DMS53 treated with DMSO at 0.1 percent for 48 hours (cell line): ENCODE results near the gene BDH1.
"Not testable (repeated sequence)": the region's sequence is repeated elsewhere in the genome, so short reads cannot be mapped to it uniquely, and the experiment has no call there.

Experiments used
- DNase-seq: peaks from one replicate; lab custom pipeline; 2025; ENCODE audit not compliant: unreplicated experiment; lab: John Stamatoyannopoulos, UW

The BDH1 gene

GRCh38 chr3:197578376-197578775 is 22.6 kb upstream of the BDH1 start:
- DNase-seq = no peak

- DNase-seq = no peak
These were observed 21.8 kb upstream of the BDH1 start for GRCh38 chr3:197577366-197578074.

GRCh38 chr3:197576838-197577237 is 21.1 kb upstream of the BDH1 start:
- DNase-seq = no peak

DNA sequence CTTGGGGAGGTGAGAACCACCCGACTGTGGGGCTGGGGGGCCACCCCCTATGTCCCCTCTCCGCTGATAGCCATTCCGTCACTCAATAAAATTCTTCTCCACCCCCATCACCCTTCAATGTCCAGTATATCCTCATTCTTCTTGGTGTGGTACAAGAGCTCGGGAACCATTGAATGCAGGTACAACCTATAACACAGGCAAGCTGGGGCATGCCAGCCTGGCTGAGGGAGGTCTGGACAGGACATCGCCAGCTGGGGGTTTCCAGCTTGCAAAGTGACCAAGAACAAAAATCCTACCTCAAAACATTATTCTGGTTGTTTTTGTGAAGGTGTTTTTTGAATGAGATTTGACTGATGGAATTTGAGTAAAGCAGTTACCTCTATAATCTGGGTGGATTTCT is 19.6 kb upstream of the BDH1 start:
- DNase-seq = no peak

GRCh38 chr3:197574396-197574991 is 18.7 kb upstream of the BDH1 start:
- not testable (repeated sequence) for DNase-seq

DNA sequence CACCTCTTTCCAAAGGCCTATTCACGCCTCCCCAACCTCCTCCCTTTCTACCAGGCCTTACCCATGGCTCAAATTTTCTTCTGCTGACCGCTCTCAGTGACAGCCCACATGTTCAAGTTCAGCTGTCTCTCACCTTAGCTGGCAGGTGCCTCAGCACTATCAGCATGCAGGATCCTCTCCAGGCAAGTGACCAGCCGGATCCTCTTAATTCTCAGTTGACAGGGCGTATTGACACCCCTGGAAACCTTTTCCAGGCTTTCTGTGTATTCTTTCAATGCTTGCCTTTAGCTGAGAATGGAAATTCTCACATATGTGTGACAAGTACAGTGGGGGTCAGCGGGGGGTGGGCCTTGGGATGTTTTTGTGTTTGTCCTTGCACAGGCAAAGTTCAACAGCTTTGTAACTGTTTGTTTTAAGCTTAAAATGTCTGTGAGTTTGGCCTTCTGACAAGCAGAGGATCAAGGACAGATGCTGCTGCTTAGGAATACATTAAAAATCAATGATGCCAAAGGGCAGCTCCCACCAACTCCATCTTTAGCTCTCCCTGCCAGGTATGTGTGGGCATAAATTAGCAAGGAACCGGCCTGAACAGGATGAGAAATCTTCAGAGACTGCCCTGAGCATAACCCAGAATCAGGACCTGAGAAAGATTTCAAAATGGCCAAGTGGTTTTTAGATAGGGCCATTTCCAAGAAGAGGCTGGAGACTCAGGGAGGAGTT is 17.4 kb upstream of the BDH1 start:
- no peak for DNase-seq

GRCh38 chr3:197571880-197572172 is 16.1 kb upstream of the BDH1 start:
- DNase-seq = not testable (repeated sequence)

DNA sequence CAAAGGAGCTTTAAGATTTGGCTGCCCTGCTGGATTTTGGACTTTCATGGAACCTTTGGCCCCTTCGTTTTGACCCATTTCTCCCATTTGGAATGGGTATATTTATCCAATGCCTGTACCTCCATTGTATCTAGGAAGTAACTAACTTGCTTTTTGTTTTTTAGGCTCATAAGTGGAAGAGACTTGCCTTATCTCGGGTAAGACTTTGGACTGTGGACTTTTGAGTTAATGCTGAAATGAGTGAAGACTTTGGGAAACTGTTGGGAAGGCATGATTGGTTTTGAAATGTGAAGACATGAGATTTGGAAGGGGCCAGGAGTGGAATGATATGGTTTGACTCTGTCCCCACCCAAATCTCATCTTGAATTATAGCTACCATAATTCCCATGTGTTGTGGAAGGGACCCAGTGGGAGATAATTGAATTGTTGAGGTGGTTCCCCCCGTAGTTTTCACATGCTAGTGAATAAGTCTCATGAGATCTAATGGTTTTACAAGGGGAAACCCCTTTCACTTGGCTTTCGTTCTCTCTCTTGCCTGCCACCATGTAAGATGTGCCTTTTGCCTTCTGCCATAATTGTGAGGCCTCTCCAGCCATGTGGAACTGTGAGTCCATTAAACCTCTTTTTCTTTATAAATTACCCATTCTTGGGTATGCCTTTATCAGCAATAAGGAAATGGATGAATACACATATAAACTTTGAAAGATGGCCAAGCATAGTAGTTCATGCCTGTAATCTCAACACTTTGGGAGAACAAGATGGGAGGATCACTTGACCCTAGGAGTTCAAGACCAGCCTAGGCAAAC is 15.5 kb upstream of the BDH1 start:
- not testable (repeated sequence) for DNase-seq

GRCh38 chr3:197569433-197569832 is 13.7 kb upstream of the BDH1 start:
- not testable (repeated sequence) for DNase-seq

DNA sequence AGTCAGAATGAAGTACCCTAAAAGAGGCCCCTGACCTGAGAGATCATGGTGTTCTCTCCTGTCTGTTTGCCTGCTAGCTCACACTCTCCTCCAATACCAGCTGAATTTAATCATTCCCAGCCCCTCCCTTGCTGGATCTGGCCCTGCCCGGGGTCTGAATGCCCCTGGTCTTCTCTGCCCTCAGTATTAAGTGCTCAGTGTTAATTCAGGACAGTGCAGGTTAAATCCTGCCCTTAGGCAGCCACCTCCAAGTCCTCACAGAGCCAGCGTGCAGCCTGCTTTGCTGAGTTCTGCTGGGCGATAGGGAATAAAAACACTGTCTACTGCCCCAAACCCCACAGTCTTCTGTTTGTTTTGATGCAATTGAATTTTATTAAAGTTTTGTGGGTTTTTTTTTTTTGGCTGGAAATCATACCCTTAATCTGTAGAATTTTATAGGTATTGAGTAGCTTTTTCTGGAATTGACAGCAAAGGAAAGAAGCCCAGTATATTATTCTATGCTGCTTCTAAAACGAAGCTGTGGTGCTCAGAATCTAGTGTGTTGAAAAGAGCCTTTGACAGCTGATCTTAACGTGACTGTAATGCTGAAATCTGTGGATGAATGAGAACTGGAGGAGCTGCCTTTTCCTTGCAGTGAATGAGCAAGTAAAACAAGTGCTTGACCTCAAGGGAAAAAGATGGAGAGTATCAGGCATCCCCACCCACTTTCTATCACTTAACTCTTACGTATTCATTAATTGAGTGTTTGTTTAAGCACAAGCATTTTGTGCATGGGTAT is 12.3 kb upstream of the BDH1 start:
- DNase-seq = no peak

DNA sequence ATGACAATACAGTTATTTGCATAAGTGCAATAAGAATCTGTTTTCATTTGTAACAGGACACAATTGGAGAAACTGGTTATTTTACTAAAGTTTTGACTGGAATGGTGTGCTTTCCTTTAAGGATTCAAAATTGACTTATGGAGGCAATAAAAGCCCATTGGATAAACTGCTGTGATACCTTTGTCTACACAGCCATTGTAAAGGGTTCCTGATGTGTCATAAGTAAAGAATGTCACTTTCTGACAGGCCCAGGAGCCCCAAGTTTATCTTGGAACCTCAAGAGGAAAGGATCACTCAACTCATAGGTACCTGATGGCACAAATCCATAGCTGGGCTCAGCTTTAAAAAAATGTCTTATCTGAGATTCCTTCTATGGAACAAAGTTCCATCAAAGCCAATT is 10.4 kb upstream of the BDH1 start:
- not testable (repeated sequence) for DNase-seq

DNA sequence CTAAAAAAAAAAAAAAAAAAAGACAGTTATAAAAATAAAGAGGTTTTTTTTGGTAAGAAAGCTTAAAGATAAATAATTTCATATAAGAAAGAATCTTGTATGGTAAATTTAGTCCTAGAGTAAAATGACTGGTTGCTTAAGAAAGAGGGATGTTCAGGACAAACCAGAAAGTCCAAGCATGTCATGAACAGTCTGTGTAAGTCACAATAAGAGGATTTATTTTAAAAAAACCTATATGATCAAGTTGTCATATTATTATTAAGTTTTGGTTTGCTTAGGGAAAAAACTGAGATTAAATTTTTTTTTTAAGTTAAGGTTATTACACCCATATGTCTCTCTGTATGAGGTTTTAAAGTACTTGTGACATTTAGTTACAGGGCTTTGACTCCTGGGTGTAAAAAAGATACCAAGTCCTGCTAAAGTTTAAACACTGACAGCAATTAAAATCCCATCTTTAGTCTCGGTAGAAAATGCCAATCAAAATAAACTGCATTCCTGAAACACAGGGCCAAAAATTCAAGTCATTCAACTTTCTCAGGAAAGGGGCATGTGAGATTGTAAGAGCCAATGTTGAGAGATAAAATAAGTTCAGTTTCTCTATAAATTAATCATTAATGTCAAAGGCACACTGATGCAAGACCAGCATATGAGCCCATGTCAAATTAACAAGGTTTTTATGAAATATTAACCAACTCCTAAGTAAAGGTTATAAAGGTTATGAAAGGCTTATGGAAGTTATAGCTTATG is 8.5 kb upstream of the BDH1 start:
- no peak for DNase-seq

- DNase-seq = no peak
These were observed 6.9 kb upstream of the BDH1 start for GRCh38 chr3:197562398-197563251.

DNA sequence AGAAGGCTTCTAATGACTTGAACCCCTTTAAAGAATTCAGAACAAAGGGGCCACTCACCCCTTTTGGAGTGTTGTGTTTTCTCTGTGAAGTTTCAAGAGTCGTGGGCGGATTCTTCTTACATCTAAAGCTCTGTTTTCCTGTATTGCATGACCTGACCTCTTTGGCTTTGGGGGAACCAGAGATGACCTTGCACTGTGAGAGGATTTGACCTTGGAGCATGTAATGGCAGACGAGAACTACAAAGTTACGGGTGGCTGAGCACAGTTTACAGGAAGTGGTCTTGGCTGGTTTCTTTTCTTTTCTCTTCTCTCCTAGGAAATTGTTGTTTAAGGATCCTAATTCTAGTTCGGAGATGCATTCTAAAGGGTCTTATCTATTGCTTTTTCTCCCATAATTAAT is 6.2 kb upstream of the BDH1 start:
- DNase-seq = no peak

DNA sequence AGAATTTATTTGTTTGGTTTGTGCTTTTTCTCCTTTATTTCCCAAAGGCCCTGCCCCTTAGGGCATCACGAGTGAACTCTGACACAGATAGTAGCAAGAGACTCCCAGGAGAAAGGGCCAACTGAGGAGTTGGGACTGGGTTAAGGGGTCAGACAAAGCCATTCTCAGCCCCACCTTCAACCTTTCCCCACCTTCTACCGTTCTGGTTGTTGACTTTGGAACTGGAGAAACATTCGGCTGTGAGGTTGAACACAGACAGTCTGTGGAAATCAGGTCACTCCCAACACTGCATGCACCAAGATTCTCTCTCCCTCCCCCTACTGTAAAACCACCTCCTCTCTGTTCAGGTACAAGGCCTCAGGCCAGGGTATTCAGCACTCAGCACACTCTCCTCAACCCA is 3.9 kb upstream of the BDH1 start:
- no peak for DNase-seq

DNA sequence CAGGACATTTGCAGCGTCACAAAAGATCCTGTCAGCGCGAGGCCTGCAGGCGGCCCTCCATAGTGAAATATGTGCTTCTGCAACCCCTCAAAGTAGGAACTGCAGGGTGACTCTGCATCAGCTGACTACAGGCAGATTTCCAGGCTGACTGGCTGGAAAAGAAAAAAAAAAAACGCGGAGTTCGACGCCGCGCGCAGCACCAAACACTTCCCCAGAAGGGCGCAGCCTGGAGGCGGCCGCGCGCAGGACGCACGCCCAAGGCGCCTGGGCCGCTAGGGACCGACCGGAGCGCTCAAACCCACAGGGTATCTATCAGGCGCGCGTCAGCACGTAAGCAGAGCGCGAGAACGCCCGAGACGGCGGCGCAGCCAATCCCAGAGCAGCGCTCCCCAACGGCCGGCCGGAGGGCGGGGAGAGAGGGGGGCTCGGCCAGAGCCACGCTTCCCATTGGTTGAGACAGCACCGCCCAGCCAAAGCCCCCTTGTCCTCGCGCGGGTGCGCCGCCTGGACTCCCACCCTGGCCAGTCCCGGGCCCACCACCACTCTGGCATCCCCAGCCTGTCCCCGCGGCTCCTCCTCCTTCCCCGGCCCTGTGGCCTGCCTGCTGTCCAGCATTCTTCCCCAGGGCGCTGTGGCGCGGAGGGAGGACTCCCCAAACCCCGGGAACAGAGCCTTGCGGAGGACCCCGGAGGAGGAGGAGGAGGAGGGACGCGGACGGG is 1.0 kb downstream of the BDH1 start:
- DNase-seq = peak; percentile 87

GRCh38 chr3:197554196-197554561 is 1.6 kb downstream of the BDH1 start:
- peak; percentile 32 for DNase-seq

- no peak for DNase-seq
These were observed 3.6 kb downstream of the BDH1 start for GRCh38 chr3:197552198-197552597.

DNA sequence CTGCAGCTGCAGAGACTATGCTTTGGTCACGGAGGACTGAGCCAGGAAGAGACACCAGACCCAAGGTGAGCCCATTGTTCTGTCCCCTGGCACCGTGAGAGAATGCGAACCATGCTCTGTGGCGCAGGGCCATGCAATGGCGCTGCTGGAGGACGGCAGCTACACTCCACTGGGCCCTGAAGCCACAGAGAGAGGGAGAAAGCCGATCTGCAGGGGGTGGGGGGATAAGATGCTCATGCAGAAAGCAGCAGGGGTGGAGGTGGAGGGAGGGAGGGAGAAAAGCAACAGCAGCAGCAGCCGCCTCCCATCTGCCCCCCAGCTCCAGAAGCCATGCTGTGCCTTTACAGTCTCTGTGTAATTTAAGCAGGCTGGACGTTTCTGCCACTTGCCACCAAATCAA is 5.3 kb downstream of the BDH1 start:
- no peak for DNase-seq
